PC-9 (cell line): ENCODE results near the gene CNTNAP5. TPM values are rescaled to one million over a fixed set of nuclear protein-coding genes. Genes with fewer than 3 reads are reported as not detected.

Source experiments
- BruUV-seq: library from RNA; stranded (reverse); fragments of 400-500 nt; replicated peaks from 2 replicates; lab custom pipeline; 2021; lab: Mats Ljungman, UMichigan
- CTCF ChIA-PET: fragments of 300-600 bp; sonication (Branson Sonifier 250); formaldehyde crosslinking; loops from one replicate; lab custom pipeline; 2022; ENCODE audit warnings: antibody characterized with exemption; lab: Charles Lee
- POLR2A ChIA-PET: fragments of 300-600 bp; sonication (Branson Sonifier 250); formaldehyde crosslinking; loops from one replicate; lab custom pipeline; 2022; ENCODE audit warnings: antibody characterized with exemption; ENCODE audit not compliant: unreplicated experiment; lab: Charles Lee
- DNase-seq, 2 experiments: peaks; one replicate each; pipeline versions ENCODE4 v3.0.0 to v3.0.0-alpha.2; 2015 to 2022; ENCODE audit warnings: mixed read lengths in 1 of 2
- H2AFZ ChIP-seq: fragments of 200-600 bp; sonication (generic); 2 replicates; pipeline ENCODE4 v1.8.1; 2017; ENCODE audit warnings: antibody characterized with exemption
- H3F3A ChIP-seq: fragments of 200-600 bp; sonication (generic); 2 replicates; pipeline ENCODE4 v1.8.1; 2017; ENCODE audit warnings: antibody characterized with exemption, mild to moderate bottlenecking, low read depth; ENCODE audit not compliant: insufficient read depth
- H3K27ac ChIP-seq: fragments of 200-600 bp; sonication (generic); 2 replicates; pipeline ENCODE4 v1.6.1; 2016; ENCODE audit warnings: mixed run types
- H3K27me3 ChIP-seq: fragments of 200-600 bp; sonication (generic); 2 replicates; pipeline ENCODE4 v1.6.1; 2016; ENCODE audit warnings: low read depth, mixed run types; ENCODE audit not compliant: insufficient read depth
- H3K36me3 ChIP-seq: fragments of 200-600 bp; sonication (generic); 2 replicates; pipeline ENCODE4 v1.6.1; 2016; ENCODE audit warnings: low read depth, mixed run types
- H3K4me1 ChIP-seq: fragments of 200-600 bp; sonication (generic); replicated peaks from 2 replicates; pipeline ENCODE4 v1.6.1; 2016; ENCODE audit warnings: mixed run types; ENCODE audit not compliant: insufficient read depth
- H3K4me2 ChIP-seq: fragments of 200-600 bp; sonication (generic); 2 replicates; pipeline ENCODE4 v1.6.1; 2017; ENCODE audit warnings: mixed run types
- H3K4me3 ChIP-seq: fragments of 200-600 bp; sonication (generic); 2 replicates; pipeline ENCODE4 v1.6.1; 2016; ENCODE audit warnings: mixed run types
- H3K79me2 ChIP-seq: fragments of 200-600 bp; sonication (generic); 2 replicates; pipeline ENCODE4 v1.6.1; 2017; ENCODE audit warnings: low read depth, mixed run types
- H3K9me2 ChIP-seq: fragments of 200-600 bp; sonication (generic); 2 replicates; pipeline ENCODE4 v1.8.1; 2017; ENCODE audit warnings: mild to moderate bottlenecking; ENCODE audit not compliant: insufficient read depth
- H3K9me3 ChIP-seq: fragments of 200-600 bp; sonication (generic); 2 replicates; pipeline ENCODE4 v1.8.1; 2016; ENCODE audit warnings: low read depth; ENCODE audit not compliant: insufficient read depth
- H4K20me1 ChIP-seq: fragments of 200-600 bp; sonication (generic); 2 replicates; pipeline ENCODE4 v1.8.1; 2017; ENCODE audit not compliant: insufficient read depth
- EZH2 ChIP-seq: fragments of 200-600 bp; sonication (generic); IDR thresholded peaks from 2 replicates; pipeline ENCODE4 v1.8.0; 2017; ENCODE audit warnings: antibody characterized with exemption, low read depth
- intact Hi-C: fragments of 100-400 bp; cut with micrococcal nuclease; formaldehyde crosslinking; loops from one replicate; pipeline ENCODE4 v1.10.0; 2022; ENCODE audit not compliant: unreplicated experiment
- total RNA-seq: library from RNA; stranded (reverse); gene quantifications from 2 replicates; pipeline ENCODE4 v1.2.3, GENCODE V29; 2021
- TF ChIP-seq, protein P1 (sequence below): fragments of 200-600 bp; sonication (generic); conservative IDR thresholded peaks from 2 replicates; pipeline ENCODE4 v1.6.1; 2017; ENCODE audit warnings: mixed run types, antibody characterized with exemption, mild to moderate bottlenecking, moderate library complexity

Gene CNTNAP5
- total RNA-seq, 1 experiment from 2014 or later: not detected

DNA sequence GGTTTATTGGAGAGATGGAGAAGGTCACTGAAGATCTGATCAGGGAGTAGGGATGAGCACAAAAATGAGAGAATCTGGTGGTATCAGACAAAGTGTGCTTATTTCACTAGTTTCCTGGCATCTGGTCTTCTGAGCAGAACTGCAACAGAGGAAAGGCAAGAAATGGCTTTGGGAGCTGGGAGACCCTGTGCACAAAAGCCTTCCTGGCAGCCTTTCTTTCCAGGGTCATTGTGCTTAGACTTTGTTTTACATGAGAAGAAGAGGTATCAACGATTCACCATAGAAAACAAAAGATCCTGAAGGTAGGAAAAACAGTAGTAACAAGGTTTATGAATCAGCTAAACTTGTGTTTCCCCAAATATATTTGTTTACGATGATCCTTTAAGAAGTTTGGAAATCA is 162.9 kb downstream of the CNTNAP5 start:
- H3K4me3 ChIP-seq: no peak overlapping the region
- no peaks in the 10 kb centered on the region for H3K9me2 ChIP-seq
- no peaks in the 10 kb centered on the region for H3K9me3 ChIP-seq
- H3K27me3 ChIP-seq: peaks cover 6% of the 10 kb centered on the region; the same call in 1 of the 2 replicates
- no peaks in the 10 kb centered on the region for H3K36me3 ChIP-seq
- TF ChIP-seq, protein P1, sequence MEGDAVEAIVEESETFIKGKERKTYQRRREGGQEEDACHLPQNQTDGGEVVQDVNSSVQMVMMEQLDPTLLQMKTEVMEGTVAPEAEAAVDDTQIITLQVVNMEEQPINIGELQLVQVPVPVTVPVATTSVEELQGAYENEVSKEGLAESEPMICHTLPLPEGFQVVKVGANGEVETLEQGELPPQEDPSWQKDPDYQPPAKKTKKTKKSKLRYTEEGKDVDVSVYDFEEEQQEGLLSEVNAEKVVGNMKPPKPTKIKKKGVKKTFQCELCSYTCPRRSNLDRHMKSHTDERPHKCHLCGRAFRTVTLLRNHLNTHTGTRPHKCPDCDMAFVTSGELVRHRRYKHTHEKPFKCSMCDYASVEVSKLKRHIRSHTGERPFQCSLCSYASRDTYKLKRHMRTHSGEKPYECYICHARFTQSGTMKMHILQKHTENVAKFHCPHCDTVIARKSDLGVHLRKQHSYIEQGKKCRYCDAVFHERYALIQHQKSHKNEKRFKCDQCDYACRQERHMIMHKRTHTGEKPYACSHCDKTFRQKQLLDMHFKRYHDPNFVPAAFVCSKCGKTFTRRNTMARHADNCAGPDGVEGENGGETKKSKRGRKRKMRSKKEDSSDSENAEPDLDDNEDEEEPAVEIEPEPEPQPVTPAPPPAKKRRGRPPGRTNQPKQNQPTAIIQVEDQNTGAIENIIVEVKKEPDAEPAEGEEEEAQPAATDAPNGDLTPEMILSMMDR: no peak
- TF ChIP-seq EZH2: no peak
- intact Hi-C loops: no loop called here
- no peaks in the 10 kb centered on the region for H3K79me2 ChIP-seq
- H3F3A ChIP-seq: no peaks in the 10 kb centered on the region
- CTCF ChIA-PET: no interaction called here
- no peak overlapping the region for H3K27ac ChIP-seq
- no TSS peak for BruUV-seq
- H4K20me1 ChIP-seq: no peaks in the 10 kb centered on the region; the same call in 1 of the 2 replicates
- H3K4me1 ChIP-seq: no peaks in the 10 kb centered on the region
- no peak for DNase-seq
- H3K4me2 ChIP-seq: no peak overlapping the region
- POLR2A ChIA-PET: no interaction called here
- H2AFZ ChIP-seq: no peak overlapping the region

DNA sequence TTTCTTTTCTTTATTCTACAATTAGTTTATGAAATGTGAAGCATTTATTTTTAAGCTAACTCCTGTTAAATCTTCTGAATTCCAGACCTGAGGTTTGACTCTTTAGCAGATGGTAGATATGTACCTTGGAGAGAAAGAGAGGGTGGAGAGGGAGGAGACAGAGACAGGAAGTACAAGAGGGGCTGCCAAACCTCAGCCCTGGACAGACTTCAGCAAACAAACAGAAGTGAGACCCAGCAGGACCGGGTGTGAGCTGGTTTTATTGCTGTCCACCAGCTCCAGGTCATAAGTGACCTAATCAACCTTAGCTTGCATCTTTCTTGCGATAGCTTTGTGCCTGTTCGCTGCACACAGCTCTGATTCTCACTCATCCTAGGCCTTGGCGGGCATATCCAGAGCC is 168.6 kb downstream of the CNTNAP5 start:
- ChIA-PET CTCF (no interaction called here), POLR2A (no interaction called here)
- Histone ChIP-seq H3K4me2 (no peak overlapping the region), H3K36me3 (no peaks in the 10 kb centered on the region), H3K9me2 (no peaks in the 10 kb centered on the region), H3K9me3 (no peaks in the 10 kb centered on the region), H4K20me1 (no peaks in the 10 kb centered on the region), H3K27me3 (peaks cover 10% of the 10 kb centered on the region; the same call in 1 of the 2 replicates), H3K4me1 (no peaks in the 10 kb centered on the region), H3F3A (no peaks in the 10 kb centered on the region), H3K4me3 (no peak overlapping the region), H2AFZ (no peak overlapping the region), H3K79me2 (no peaks in the 10 kb centered on the region), H3K27ac (no peak overlapping the region)
- BruUV-seq: no TSS peak
- TF ChIP-seq, protein P1: no peak
- TF ChIP-seq EZH2: no peak
- intact Hi-C loops: no loop called here
- no peak for DNase-seq

DNA sequence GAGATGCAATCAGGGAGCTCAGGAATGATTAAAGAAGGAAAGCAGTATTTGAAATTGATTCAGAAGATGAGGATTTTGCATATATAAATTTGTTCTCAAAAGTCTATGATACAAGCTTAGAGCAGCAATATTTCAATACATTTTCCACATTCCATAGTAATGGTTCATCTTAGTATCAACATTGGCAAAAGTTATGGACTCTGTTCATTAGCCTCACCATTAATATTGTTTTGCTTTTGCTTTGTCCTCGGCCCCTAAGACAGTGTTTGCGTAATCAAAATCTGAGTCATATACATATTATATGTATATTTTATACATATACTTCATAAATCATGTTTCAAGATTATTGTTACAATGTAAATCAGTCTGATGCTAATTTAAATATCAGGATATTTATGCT is 176.6 kb downstream of the CNTNAP5 start:
- no peak for DNase-seq
- H3K27ac ChIP-seq: no peak overlapping the region
- POLR2A ChIA-PET: no interaction called here
- H3F3A ChIP-seq: no peaks in the 10 kb centered on the region
- no peaks in the 10 kb centered on the region for H3K9me3 ChIP-seq
- peaks cover 4% of the 10 kb centered on the region; the same call in 1 of the 2 replicates for H4K20me1 ChIP-seq
- H3K4me1 ChIP-seq: no peaks in the 10 kb centered on the region
- 0 out of 2 replicates have a peak, but pooled peaks cover 6% of the 10 kb centered on the region for H3K9me2 ChIP-seq
- CTCF ChIA-PET: no interaction called here
- no peak overlapping the region for H3K4me2 ChIP-seq
- H3K4me3 ChIP-seq: no peak overlapping the region
- no peaks in the 10 kb centered on the region for H3K79me2 ChIP-seq
- no TSS peak for BruUV-seq
- H3K36me3 ChIP-seq: no peaks in the 10 kb centered on the region
- no peak overlapping the region for H2AFZ ChIP-seq
- TF ChIP-seq EZH2: no peak
- intact Hi-C loops: no loop called here
- H3K27me3 ChIP-seq: no peaks in the 10 kb centered on the region; the same call in 1 of the 2 replicates

DNA sequence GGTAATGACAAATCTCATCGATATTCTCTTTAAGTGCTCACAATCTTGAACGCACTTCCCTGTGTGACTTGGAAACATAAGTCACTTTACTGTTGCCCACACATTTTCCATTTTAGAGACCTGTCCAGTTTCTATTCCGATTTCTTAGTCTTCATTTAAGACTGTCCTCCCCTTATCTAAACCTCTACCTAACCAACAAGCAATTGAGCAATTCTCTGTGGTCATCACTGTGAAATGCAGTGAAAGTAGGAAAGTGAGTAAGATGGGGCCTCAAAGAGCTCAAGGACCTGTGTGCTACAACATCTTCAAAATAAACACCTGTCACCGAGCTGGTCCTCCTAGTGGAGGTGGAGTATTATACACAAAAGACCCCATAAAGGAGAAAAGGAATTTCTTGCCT is 184.4 kb downstream of the CNTNAP5 start:
- CTCF ChIA-PET: no interaction called here
- TF ChIP-seq, protein P1: no peak
- no peak for TF ChIP-seq EZH2
- POLR2A ChIA-PET: no interaction called here

More for the DNA sequence above, 184.4 kb downstream of the CNTNAP5 start:
- no peaks in the 10 kb centered on the region for H4K20me1 ChIP-seq
- BruUV-seq: no TSS peak
- H3K4me2 ChIP-seq: no peak overlapping the region
- no peaks in the 10 kb centered on the region for H3K36me3 ChIP-seq
- no peaks in the 10 kb centered on the region for H3K79me2 ChIP-seq
- H3K4me3 ChIP-seq: no peak overlapping the region
- no peaks in the 10 kb centered on the region for H3K9me2 ChIP-seq
- no peak overlapping the region for H3K27ac ChIP-seq
- no peak for DNase-seq
- intact Hi-C loops: no loop called here
- no peak overlapping the region for H2AFZ ChIP-seq
- no peaks in the 10 kb centered on the region for H3K9me3 ChIP-seq
- no peaks in the 10 kb centered on the region for H3K4me1 ChIP-seq
- no peaks in the 10 kb centered on the region for H3F3A ChIP-seq
- H3K27me3 ChIP-seq: peaks cover 8% of the 10 kb centered on the region; the same call in 1 of the 2 replicates
